WTC11 (cell line): Measurements from ENCODE around the gene KIF24.

ENCODE experiments used
- NR2C2 ChIP-seq: sonication (generic); formaldehyde crosslinking; IDR thresholded peaks from 2 replicates; pipeline ENCODE4 v1.8.0; 2022; ENCODE audit warnings: mild to moderate bottlenecking, missing genetic modification reagents
- TF ChIP-seq, protein P1 (sequence below): sonication (generic); formaldehyde crosslinking; IDR thresholded peaks from 2 replicates; pipeline ENCODE4 v1.8.1; 2023; ENCODE audit warnings: mild to moderate bottlenecking, missing genetic modification reagents

DNA sequence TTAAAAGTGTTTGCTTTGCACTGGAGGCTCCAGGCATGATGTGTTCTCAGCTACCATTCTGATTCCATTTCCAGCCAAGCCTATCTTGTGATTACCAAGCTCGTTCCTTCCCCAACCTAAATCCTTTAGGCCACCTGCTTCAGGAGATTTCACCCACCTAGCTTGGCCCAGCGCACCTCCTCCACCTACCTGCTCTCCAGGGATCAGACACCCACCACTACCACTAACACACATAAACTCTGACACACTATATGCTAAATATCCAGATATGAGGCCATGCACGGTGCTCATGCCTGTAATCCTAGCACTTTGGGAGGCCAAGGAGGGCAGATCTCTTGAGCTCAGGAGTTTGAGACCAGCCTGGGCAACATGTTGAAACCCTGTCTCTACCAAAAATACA is 45.3 kb upstream of the KIF24 start:
- no peak for TF ChIP-seq NR2C2
- TF ChIP-seq, protein P1, sequence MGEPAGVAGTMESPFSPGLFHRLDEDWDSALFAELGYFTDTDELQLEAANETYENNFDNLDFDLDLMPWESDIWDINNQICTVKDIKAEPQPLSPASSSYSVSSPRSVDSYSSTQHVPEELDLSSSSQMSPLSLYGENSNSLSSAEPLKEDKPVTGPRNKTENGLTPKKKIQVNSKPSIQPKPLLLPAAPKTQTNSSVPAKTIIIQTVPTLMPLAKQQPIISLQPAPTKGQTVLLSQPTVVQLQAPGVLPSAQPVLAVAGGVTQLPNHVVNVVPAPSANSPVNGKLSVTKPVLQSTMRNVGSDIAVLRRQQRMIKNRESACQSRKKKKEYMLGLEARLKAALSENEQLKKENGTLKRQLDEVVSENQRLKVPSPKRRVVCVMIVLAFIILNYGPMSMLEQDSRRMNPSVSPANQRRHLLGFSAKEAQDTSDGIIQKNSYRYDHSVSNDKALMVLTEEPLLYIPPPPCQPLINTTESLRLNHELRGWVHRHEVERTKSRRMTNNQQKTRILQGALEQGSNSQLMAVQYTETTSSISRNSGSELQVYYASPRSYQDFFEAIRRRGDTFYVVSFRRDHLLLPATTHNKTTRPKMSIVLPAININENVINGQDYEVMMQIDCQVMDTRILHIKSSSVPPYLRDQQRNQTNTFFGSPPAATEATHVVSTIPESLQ (CRISPR knock-in tag), result no peak
